GM12891 (cell line): ENCODE data around the gene KCNK4.
A peak's percentile ranks its signal among the peaks of the same experiment; 100 is the strongest.

ENCODE experiments used
- PAX5 ChIP-seq: IDR thresholded peaks from 2 replicates; pipeline ENCODE4 v1.6.1; 2011; ENCODE audit warnings: low read length, moderate library complexity, mild to moderate bottlenecking; ENCODE audit not compliant: insufficient read depth, severe bottlenecking
- POLR2A ChIP-seq: IDR thresholded peaks from 2 replicates; pipeline ENCODE4 v1.6.1; 2011; ENCODE audit warnings: low read depth, low read length, control low read depth
- POLR2AphosphoS5 ChIP-seq: IDR thresholded peaks from 2 replicates; pipeline ENCODE4 v1.6.1; 2011; ENCODE audit warnings: low read depth, low read length, control low read depth
- POU2F2 ChIP-seq: IDR thresholded peaks from 2 replicates; pipeline ENCODE4 v1.6.1; 2011; ENCODE audit warnings: low read depth, mild to moderate bottlenecking, control low read depth, low read length, moderate library complexity
- SPI1 ChIP-seq: IDR thresholded peaks from 2 replicates; pipeline ENCODE4 v1.6.1; 2011; ENCODE audit warnings: low read depth, low read length, control low read depth
- TAF1 ChIP-seq: IDR thresholded peaks from 2 replicates; pipeline ENCODE4 v1.6.1; 2011; ENCODE audit warnings: low read depth, low read length, control low read depth

- no peak for TF ChIP-seq POLR2AphosphoS5
- TF ChIP-seq POU2F2, result no peak
- TF ChIP-seq POLR2A, result no peak
- TF ChIP-seq TAF1, result no peak
- TF ChIP-seq SPI1, result peak; percentile 24; the same call in 1 of the 2 replicates
- TF ChIP-seq PAX5, result no peak
Observed at GRCh38 chr11:64252003-64252872, 38.9 kb upstream of the KCNK4 start.
